ENCODE data around the gene WDFY2.

Gene WDFY2

DNA sequence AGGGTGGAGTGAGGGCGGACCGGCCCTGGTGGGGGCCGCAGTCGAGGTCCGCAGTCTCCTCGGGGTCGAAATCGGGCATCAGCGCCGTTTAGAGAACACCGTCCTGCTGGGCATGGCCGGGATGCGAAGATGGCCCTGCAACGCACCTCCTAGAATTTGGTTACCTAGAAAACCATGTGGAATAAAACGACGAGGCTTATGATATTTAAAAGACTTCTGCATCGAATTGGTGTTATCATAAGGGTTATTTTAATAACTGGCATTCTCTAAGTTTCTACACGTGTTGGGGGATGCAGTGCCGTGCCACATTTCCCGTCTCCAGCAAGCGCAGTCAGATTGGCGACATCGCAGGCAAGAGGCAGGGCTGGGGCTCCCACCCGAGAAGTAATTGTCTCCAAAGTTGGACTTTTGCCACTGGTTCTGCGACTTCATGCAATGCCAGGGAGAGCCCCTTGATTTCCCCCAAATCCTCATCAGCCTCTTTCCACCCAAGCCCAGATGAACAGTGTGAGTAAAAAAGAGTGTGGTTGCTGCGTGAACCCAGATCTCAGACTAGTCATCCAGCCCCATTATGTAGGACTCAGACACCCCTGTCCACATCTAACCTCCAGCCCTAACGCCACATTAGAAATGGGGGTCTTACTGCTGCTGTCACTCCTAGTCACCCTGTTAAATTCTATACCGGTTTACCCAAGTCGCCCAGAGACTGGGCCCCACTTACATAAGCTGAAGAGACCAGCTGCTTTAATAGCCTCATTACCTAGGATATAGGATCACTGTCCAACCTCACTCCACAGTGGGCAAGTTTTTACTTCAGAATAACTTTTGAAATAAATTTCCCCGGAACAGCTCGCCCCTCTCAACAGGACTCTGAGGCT lies 220.3 kb downstream of the WDFY2 start:
- no peak for DNase-seq

DNA sequence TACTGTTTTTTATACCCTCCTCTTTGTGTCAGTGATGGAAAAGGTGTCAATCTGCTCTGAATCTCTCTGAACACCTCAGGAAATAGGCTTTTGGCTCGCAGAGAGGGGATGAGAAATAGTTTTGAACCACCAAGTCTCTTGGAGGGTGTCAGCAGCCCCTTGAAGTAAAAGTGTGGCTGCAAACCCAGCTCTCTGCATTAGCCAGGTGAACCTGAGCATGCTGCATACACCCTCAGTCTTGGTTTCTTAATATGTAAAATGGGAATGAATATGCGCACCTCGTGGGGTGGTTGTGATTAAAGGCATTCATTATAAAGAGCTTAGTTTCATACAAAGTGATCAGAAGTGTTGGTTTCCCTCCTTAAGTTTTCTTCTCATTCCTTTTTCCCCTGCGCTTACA lies 221.1 kb downstream of the WDFY2 start:
- no peak for DNase-seq

DNA sequence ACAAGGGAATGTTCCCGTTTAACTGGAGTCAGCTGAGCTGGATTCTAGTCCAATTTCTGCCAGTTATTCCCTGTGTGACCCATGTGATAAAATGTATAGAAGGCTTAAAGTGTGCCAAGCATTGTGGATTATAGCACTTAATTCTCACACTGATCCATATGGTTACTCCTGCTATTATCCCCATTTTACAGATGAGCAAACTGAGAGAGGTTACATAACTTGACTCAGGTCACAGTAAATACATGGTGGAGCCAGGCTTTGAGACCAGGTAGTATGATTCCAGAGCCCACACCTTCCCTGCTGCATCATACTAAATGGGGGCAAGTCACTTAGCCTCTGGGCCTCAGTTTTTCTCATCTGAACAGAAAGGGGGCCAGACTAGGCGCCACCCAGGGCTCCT lies 221.7 kb downstream of the WDFY2 start:
- DNase-seq: no peak

DNA sequence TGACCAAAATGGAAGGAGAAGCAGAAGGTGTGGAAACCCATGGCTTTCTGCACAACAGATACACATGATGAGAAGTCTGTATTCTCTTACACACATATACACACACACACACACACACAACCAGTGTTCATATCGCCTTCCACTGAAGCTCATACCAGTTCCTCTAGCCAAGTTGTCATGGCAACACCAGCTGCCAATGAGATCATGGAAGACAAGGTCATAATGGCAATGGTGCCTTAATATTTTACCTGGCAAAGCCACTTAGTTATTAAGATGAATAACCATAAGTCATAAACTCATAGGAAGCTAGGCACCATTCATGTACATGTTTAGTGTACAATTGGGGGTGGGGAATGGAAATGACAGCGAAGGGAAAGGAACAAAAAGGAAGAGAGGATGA lies 222.3 kb downstream of the WDFY2 start:
- DNase-seq: no peak

DNA sequence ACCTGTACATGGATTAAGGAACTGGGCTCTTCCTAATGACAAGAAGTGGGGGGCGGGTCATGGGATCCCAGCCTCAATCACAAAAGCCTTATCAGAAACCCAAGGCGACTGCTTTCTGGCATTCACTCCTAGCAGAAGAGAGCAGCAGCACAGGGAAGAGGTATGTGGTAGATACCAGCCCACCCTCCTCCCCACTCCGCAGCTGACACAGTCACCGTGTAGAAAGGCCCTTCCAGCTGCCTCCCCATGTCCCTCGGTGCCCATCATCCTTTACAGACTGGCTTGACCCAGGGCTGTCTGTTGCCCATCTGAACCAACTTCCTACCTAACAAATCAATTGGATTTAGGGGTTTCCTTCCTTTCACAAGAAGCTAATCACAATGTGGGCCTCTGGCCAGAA lies 222.8 kb downstream of the WDFY2 start:
- no peak for DNase-seq

DNA sequence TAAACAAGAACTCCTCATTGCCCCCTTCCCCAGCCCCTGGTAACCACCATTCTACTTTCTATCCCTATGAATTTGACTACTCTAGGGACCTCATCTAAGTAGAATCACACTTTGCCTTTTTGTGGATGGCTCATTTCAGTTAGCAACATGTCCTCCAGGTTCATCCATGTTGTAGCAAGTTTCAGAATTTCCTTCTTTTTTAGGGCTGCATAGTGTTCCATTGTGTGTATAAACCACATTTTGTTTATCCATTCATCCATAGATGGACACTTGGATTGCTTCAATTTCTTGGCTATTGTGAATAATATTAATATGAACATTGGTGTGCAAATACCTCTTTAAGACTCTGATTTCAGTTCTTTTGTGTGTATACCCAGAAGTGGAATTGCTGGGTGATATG lies 224.5 kb downstream of the WDFY2 start:
- DNase-seq: no peak

DNA sequence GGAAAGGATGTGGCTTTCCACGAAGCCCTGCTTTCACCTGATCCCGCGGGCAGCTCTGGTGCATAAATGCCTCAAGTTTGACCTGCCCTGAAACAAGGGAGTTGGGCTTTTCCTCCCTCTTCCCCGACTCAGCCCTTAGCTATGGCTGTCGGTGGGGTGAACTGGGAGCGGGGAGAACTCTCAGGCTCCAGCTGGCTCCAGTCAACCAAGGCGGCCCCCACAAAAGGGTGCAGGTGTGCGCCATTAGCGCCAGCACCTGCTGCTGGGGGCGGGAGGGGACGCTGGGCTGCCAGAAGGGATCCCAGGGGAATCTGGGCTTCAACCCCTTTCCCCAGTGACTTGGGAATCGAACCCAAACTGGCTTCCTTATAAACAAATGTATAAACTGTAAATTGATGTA lies 226.8 kb downstream of the WDFY2 start:
- no peak for DNase-seq

DNA sequence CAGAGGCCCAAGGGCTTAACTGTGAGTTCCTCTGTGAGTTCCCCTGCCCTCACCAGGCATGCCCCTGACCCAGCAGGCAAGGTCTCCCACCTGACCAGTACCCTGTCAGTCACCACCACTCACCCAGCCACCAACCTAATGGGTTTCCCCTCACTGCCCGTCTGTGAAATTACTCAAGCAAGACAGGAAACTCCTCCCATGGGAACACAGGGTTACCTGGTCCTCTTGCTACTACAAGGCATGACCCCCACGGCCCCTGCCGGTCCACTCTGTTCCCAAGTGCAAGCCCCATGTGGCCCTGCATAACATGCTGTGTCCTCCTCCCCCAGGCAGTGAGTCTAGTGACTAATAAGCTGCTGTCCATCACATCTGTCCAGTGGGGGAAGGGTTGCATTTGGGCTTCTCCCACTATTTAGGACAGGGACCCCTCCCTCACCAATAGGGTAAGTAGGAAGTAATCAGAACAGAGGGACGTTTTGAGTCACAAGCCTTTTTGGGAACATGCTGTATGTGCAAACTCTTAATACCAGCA lies 227.7 kb downstream of the WDFY2 start:
- no peak for DNase-seq

DNA sequence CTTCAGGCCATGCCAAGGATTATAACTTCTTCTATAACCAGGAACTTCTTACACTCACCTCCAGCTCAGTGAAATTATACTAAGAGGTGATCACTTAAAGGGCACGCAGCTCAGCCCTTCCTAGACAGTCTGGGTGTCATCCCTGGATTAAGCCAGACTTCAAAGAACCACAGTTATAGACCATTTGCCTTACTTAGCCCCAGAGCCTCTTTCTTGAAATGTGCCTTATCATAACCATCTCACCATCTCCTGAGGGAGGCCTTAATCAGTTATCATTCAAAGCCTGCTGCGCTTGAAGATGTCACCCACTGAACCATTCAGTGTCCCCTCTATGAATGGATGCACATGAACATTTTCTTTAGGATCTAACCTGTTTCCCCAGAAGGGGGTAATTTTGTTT lies 229.8 kb downstream of the WDFY2 start:
- no peak for DNase-seq

DNA sequence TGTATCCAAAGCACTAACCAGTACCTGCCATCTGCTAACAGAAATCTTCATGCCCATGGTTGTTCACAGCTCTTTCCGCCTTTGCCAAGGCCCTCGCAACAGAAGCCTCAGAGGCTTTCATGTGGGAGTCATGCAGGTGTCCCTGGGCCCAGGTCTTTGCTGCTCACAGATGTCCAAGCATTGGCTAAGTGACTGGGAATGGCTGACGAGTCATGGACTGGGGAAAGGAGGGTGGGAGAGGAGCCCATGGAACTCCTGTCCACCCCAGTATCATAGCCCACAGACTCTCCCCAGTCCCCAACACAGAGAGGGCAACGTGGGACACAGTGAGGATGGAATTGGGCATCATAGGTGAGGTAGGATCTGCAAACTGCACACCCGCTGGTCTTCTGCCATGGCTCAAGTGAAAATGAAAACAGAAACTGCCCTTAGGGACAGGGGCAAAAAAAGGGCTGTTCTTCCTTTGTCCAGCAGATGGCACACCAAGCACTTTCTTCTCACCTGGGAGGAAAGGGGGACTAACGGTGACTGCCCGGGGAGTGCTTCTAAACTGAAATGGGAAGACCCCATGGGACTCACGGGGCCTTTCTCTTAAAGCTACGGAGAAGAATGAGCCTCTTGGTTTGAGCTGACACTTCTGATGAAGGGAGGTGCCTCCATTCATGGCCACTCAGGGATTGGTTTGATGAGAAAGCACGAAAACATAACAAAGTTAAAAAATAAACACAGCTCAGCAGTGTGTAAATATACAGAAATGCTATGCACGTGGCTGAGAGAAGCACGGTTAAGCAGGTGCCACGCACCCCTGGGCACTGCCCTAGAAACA lies 230.8 kb downstream of the WDFY2 start:
- no peak for DNase-seq

DNA sequence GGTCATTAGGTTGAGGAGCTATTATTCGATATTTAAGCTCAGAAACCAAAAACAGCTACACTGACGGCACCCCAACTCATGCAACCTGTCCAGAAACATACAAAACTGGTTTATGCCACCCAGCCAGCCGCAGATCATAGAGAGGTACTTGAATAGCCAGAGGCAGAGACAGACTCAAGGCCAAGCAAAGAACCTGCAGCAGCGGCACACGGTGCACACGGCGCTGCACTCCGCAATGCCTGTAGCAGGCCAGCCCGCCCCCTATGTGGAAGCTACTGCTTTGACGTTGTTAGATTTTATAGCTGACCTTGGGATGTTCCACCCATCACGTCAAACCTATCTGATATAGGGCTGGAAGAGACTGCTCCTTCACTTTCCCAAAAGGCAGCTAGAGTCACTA lies 231.6 kb downstream of the WDFY2 start:
- no peak for DNase-seq

DNA sequence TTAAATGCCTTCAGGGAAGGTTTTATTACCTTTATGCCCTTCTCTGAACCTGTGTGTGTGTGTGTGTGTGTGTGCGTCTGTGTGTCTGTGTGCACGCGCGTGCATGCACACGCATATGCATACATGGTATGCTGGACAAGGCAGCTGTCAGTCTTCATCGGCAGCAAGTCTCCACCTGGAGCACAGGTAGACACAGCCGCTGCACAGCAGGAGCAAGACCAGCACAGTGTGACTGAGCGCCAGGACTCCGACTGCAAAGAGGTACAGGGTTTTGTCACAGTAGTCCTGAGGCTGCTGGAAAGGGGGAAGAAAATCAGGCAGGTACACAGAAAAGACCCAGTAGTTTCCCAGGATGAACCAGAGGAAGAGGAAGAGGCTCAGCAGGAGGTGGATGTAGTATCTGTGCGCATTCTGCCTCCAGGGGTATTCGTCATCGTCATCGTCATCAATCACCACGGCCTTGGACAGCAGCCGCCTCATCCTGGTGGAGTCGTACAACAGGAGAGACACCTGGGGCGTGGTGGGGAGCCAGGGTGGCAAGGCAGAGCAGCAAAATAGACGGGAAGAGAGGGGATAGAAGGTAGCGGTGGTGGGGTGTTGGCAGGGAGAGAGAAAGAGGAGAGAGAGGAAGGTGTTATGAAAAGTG lies 232.5 kb downstream of the WDFY2 start:
- DNase-seq: no peak
